Activated T-helper 1 cell treated with anti-CD3 and anti-CD28 coated beads, Interleukin-12 subunit alpha, Interleukin-12 subunit beta, Interleukin-2, Interleukin-4 antibody, amounts not matched to agents 30 ng/mL and 10 ng/mL and 1 ng/mL, durations not matched to agents 14 hours and 24 hours and 36 hours (primary cell): ENCODE results near the gene SPATA31E1. TPM values are rescaled to one million over a fixed set of nuclear protein-coding genes. Genes with fewer than 3 reads are reported as not detected.

Source experiments
- DNase-seq: peaks from one replicate; pipeline ENCODE4 v3.0.0; 2021; ENCODE audit warnings: low spot score
- H3K27ac Mint-ChIP-seq: one replicate; pipeline ENCODE4 v1.8.0; 2021; ENCODE audit warnings: mild to moderate bottlenecking, mixed read lengths
- H3K27me3 Mint-ChIP-seq: one replicate; pipeline ENCODE4 v1.8.0; 2022; ENCODE audit warnings: mild to moderate bottlenecking, moderate library complexity, mixed read lengths; ENCODE audit not compliant: insufficient read depth
- H3K36me3 Mint-ChIP-seq: one replicate; pipeline ENCODE4 v1.8.0; 2021; ENCODE audit warnings: low read depth, mixed read lengths
- H3K4me1 Mint-ChIP-seq: one replicate; pipeline ENCODE4 v1.8.0; 2021; ENCODE audit warnings: low read depth, mixed read lengths
- H3K4me3 Mint-ChIP-seq: one replicate; pipeline ENCODE4 v1.8.0; 2021; ENCODE audit warnings: mild to moderate bottlenecking, moderate library complexity, mixed read lengths
- H3K9me3 Mint-ChIP-seq: one replicate; pipeline ENCODE4 v1.8.0; 2021; ENCODE audit warnings: mixed read lengths
- intact Hi-C: fragments of 100-400 bp; cut with micrococcal nuclease; formaldehyde crosslinking; loops from one replicate; pipeline ENCODE4 v1.15.1; 2024
- total RNA-seq: library from RNA; stranded (reverse); gene quantifications from 2 replicates; pipeline ENCODE4 v1.2.3, GENCODE V29; 2022

The SPATA31E1 gene
- total RNA-seq, 1 donor from 2014 or later: not detected

DNA sequence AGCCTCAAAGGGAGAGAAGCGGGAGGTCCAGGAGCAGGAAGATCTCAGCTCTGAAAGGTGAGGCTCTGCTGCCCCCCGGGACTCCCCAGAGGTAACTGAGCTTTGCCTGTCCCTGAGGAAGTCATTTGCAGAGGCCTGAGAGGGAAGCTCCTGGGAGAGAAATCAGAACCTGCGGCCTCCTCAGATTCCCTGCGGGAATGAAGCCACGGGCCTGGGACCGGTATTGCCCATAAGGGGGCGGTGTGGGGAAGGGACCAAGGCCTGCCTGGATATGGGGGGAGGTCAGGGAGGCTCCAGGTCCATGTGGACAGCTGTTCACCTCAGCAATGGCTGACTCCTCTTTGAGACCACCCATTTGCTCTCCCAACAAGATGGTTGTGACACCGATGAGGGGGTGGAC is 1.3 kb downstream of the SPATA31E1 start:
- Mint-ChIP-seq H3K9me3 (no peaks in the 10 kb centered on the region), H3K27me3 (peaks cover 7% of the 10 kb centered on the region), H3K4me3 (no peak overlapping the region), H3K36me3 (no peaks in the 10 kb centered on the region), H3K4me1 (peaks cover 4% of the 10 kb centered on the region), H3K27ac (no peak overlapping the region)
- DNase-seq: no peak
- intact Hi-C loops: no loop called here

- DNase-seq: no peak
- peaks cover 7% of the 10 kb centered on the region for H3K27me3 Mint-ChIP-seq
- H3K4me3 Mint-ChIP-seq: no peak overlapping the region
- peaks cover 4% of the 10 kb centered on the region for H3K4me1 Mint-ChIP-seq
- intact Hi-C loops: no loop called here
- H3K36me3 Mint-ChIP-seq: no peaks in the 10 kb centered on the region
- H3K27ac Mint-ChIP-seq: no peak overlapping the region
- no peaks in the 10 kb centered on the region for H3K9me3 Mint-ChIP-seq
Observed at GRCh38 chr9:87884578-87885459, 2.1 kb downstream of the SPATA31E1 start.

DNA sequence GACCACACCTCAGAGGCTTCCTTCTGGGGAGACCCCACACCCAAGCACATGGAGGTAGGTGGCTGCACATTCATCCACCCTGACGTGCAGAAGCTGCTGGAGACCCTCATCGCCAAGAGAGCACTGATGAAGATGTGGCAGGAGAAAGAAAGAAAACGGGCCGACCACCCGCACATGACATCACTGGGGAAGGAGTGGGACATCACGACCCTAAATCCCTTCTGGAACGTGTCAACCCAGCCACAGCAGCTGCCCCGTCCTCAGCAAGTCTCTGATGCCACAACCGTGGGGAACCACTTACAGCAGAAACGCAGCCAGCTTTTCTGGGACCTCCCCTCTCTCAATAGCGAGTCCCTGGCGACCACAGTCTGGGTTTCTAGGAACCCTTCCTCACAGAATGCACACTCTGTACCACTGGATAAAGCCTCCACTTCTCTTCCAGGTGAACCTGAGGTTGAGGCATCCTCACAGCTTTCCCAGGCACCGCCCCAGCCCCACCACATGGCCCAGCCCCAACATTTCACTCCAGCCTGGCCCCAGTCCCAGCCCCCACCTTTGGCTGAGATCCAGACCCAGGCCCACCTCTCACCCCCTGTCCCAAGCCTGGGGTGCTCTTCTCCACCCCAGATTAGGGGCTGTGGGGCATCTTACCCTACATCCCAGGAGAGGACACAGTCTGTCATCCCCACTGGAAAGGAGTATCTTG is 3.0 kb downstream of the SPATA31E1 start:
- intact Hi-C loops: no loop called here
- no peak for DNase-seq
- no peaks in the 10 kb centered on the region for H3K36me3 Mint-ChIP-seq
- H3K27ac Mint-ChIP-seq: no peak overlapping the region
- no peaks in the 10 kb centered on the region for H3K4me1 Mint-ChIP-seq
- no peak overlapping the region for H3K4me3 Mint-ChIP-seq
- no peaks in the 10 kb centered on the region for H3K9me3 Mint-ChIP-seq
- H3K27me3 Mint-ChIP-seq: peaks cover 7% of the 10 kb centered on the region

DNA sequence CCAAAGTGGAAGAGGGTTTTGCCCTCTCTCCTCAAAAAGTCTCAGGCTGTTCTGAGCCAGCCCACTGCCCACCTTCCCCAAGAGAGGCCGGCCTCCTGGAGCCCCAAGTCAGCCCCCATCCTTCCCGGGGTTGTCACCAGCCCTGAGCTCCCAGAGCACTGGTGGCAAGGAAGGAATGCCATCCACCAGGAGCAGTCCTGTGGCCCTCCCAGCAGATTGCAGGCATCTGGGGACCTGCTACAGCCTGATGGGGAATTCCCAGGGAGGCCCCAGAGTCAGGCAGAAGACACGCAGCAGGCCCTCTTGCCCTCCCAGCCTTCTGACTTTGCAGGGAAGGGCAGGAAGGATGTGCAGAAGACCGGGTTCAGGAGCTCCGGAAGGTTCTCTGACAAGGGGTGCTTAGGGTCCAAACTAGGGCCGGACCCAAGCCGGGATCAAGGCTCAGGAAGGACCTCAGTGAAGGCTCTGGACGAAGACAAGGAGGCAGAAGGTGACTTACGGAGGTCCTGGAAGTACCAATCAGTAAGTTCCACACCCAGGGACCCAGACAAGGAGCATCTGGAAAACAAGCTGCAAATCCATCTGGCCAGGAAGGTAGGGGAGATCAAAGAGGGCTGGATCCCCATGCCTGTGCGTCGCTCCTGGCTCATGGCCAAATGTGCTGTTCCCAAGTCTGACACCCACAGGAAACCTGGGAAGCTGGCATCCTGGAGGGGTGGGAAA is 3.7 kb downstream of the SPATA31E1 start:
- intact Hi-C loops: no loop called here
- Mint-ChIP-seq H3K36me3 (no peaks in the 10 kb centered on the region), H3K27ac (no peak overlapping the region), H3K4me3 (no peak overlapping the region), H3K4me1 (no peaks in the 10 kb centered on the region), H3K27me3 (peaks cover 7% of the 10 kb centered on the region), H3K9me3 (no peaks in the 10 kb centered on the region)
- DNase-seq: no peak

- intact Hi-C loops: no loop called here
- no peaks in the 10 kb centered on the region for H3K9me3 Mint-ChIP-seq
- H3K27ac Mint-ChIP-seq: no peak overlapping the region
- no peaks in the 10 kb centered on the region for H3K36me3 Mint-ChIP-seq
- DNase-seq: no peak
- H3K4me3 Mint-ChIP-seq: no peak overlapping the region
- H3K27me3 Mint-ChIP-seq: peaks cover 1% of the 10 kb centered on the region
- no peaks in the 10 kb centered on the region for H3K4me1 Mint-ChIP-seq
Observed at GRCh38 chr9:87886933-87887505, 4.3 kb downstream of the SPATA31E1 start.

DNA sequence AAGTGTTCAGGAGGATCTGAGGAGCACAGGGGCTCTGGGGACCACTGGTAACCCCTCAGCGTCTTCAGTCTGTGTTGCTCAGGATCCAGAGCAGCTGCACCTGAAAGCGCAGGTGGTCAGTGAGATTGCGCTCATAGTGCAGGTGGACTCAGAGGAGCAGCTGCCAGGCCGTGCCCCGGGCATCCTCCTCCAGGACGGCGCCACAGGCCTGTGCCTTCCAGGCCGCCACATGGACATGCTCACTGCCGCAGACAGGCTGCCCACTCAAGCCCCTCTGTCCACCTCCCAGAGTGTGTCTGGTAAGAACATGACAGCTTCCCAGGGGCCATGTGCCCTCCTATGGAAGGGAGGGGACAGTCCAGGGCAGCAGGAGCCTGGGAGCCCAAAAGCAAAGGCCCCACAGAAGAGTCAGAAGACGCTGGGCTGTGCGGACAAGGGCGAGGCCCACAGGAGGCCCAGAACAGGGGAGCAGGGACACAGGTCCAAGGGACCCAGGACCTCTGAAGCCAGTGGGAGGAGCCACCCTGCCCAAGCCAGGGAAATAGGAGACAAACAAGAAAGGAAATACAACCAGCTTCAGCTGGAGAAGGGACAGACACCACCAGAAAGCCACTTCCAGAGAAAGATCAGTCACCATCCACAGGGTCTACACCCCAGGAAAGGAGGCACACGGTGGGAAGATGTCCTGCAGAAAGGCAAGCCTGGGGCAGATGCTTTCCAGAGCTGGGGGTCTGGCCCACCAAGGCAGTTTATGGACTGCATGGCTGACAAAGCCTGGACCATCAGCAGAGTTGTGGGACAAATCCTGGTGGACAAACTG is 5.2 kb downstream of the SPATA31E1 start:
- no peak overlapping the region for H3K4me3 Mint-ChIP-seq
- H3K4me1 Mint-ChIP-seq: no peaks in the 10 kb centered on the region
- no peaks in the 10 kb centered on the region for H3K27me3 Mint-ChIP-seq
- no peaks in the 10 kb centered on the region for H3K9me3 Mint-ChIP-seq
- no peaks in the 10 kb centered on the region for H3K36me3 Mint-ChIP-seq
- DNase-seq: no peak
- intact Hi-C loops: no loop called here
- no peak overlapping the region for H3K27ac Mint-ChIP-seq

GRCh38 chr9:87888501-87888900 is 5.8 kb downstream of the SPATA31E1 start:
- no peaks in the 10 kb centered on the region for H3K4me1 Mint-ChIP-seq
- H3K27me3 Mint-ChIP-seq: no peaks in the 10 kb centered on the region
- H3K36me3 Mint-ChIP-seq: no peaks in the 10 kb centered on the region
- H3K4me3 Mint-ChIP-seq: no peak overlapping the region
- intact Hi-C loops: no loop called here
- DNase-seq: no peak
- no peak overlapping the region for H3K27ac Mint-ChIP-seq
- H3K9me3 Mint-ChIP-seq: no peaks in the 10 kb centered on the region

DNA sequence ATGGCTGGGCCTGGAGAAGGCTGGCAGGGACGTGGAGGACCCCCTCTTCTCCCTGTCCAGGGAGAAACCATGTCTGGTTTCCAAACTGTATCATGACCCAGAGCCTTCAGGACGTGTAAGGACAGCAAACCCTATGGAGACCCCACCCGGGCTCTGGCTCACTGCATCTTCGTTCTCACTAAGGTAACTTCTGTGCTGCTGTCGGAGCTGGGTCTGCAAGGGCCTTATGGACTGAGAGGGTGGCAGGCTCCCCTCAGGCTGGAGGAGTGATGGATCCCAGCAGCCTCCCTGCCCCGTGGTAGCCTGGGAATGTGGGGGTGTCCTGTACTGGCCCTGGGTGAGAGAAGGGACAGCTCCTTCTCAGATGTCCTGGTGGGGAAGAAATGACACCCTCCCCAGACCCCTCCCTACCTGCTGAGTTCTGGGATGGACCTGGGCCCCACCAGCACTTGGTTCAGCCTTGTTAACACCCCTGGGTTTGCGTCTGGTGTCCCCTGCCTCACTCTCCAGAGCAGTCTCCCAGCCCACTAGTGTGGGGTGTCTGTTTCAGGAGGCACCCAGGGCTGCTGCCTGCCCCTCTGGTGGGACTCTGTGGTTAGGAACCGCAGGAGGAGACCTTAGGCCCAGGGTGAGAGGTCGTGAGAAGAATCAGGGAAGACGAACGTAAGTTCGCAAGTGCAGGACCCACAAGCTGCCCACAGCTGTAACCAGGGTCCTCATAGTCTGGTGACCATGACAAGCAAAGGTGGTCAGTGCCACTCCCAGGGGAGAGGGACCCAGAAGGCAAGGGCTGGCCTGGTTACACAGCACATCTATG is 6.6 kb downstream of the SPATA31E1 start:
- no peak for DNase-seq
- Mint-ChIP-seq H3K4me1 (no peaks in the 10 kb centered on the region), H3K4me3 (no peak overlapping the region), H3K36me3 (no peaks in the 10 kb centered on the region), H3K9me3 (no peaks in the 10 kb centered on the region), H3K27me3 (no peaks in the 10 kb centered on the region), H3K27ac (no peak overlapping the region)
- intact Hi-C loops: no loop called here

GRCh38 chr9:87889882-87890252 is 7.2 kb downstream of the SPATA31E1 start:
- DNase-seq: no peak
- Mint-ChIP-seq H3K27ac (no peak overlapping the region), H3K9me3 (no peaks in the 10 kb centered on the region), H3K4me1 (no peaks in the 10 kb centered on the region), H3K36me3 (no peaks in the 10 kb centered on the region), H3K27me3 (no peaks in the 10 kb centered on the region), H3K4me3 (no peak overlapping the region)
- intact Hi-C loops: no loop called here

DNA sequence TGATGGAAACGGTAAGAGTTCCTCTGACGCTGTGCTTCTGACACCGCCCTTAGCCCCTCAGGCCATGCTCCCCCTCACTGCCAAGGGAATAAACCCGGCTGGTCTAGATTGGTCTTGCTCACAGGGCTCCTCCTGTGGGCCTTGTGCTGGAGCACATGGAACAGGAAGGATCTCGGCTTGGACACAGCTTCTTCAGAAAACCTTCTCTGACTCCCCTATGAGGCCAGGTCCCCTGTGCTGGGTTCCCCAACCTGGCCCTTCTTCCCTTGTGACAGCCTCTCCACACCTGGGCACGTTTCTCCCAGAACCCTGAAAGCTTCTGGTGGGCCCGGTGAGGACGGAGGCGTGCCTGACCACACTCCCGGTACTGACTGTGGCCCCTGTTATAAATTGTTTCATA is 8.2 kb downstream of the SPATA31E1 start:
- H3K9me3 Mint-ChIP-seq: no peaks in the 10 kb centered on the region
- H3K4me1 Mint-ChIP-seq: no peaks in the 10 kb centered on the region
- H3K27me3 Mint-ChIP-seq: no peaks in the 10 kb centered on the region
- no peak overlapping the region for H3K4me3 Mint-ChIP-seq
- DNase-seq: no peak
- no peak overlapping the region for H3K27ac Mint-ChIP-seq
- intact Hi-C loops: no loop called here
- no peaks in the 10 kb centered on the region for H3K36me3 Mint-ChIP-seq

DNA sequence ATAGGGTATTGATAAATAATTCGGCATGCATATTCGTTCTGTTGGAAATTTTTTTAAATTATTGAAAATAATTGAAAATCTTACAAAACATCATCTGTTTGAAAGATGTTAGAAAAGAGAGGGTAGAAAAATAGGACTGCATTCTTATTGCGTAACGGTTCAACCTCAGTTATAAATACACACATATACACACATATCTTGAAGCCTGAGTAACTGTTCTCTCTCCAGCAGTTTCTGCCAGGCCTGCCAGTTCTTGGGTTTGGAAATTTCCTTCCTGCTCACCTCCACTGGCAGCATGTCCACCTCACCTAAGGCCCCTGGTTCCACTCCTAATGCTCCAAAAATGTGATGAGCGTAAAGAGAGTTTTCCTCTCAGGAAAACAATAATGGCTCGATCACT is 9.1 kb downstream of the SPATA31E1 start:
- DNase-seq: no peak
- intact Hi-C loops: no loop called here
- no peaks in the 10 kb centered on the region for H3K9me3 Mint-ChIP-seq
- H3K27ac Mint-ChIP-seq: no peak overlapping the region
- H3K36me3 Mint-ChIP-seq: no peaks in the 10 kb centered on the region
- peaks cover 2% of the 10 kb centered on the region for H3K27me3 Mint-ChIP-seq
- no peaks in the 10 kb centered on the region for H3K4me1 Mint-ChIP-seq
- no peak overlapping the region for H3K4me3 Mint-ChIP-seq

DNA sequence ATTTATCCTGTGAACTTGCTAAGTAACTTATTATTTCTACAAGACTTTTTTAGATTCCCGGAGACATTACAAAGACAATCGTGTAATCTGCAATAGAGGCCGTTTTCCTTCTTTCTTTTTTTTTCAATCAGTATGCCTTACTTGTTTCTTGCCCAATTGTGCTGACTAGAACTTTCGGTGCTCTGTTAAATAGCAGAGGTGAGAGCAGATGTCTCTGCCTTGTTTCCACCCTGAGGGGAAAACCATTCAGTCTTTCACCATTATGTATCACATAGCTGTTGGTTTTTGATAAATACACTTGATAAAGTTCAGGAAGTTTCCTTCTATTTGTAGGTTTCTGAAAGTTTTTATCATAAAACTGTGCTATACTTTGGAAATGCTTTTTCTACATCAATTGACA is 10.3 kb downstream of the SPATA31E1 start:
- Mint-ChIP-seq H3K9me3 (no peaks in the 10 kb centered on the region), H3K27me3 (peaks cover 5% of the 10 kb centered on the region), H3K4me3 (no peak overlapping the region), H3K4me1 (no peaks in the 10 kb centered on the region), H3K36me3 (no peaks in the 10 kb centered on the region), H3K27ac (no peak overlapping the region)
- intact Hi-C loops: no loop called here
- DNase-seq: no peak
